Activated naive CD8-positive, alpha-beta T cell treated with anti-CD3 and anti-CD28 coated beads, Interleukin-2, amount 10 ng/mL, durations not matched to agents 7 days and 5 days (primary cell): ENCODE results near the gene NOL6. TPM values are rescaled to one million over a fixed set of nuclear protein-coding genes. Genes with fewer than 3 reads are reported as not detected.
"Not testable (repeated sequence)": the region's sequence is repeated elsewhere in the genome, so short reads cannot be mapped to it uniquely, and the experiment has no call there.

ENCODE experiments used
- ATAC-seq: fragments of 150-1000 bp; cut with Tn5 transposase; one replicate; pipeline ENCODE4 v1.10.0; 2021; ENCODE audit warnings: low read depth, moderate library complexity
- POLR2A ChIA-PET: fragments of 350-600 bp; sonication (Branson Sonifier 250); formaldehyde crosslinking; loops from one replicate; lab custom pipeline; 2021; ENCODE audit warnings: antibody characterized with exemption; lab: Charles Lee
- DNase-seq: peaks from one replicate; pipeline ENCODE4 v3.0.0; 2021
- H3K27ac Mint-ChIP-seq: one replicate; pipeline ENCODE4 v1.8.0; 2022; ENCODE audit warnings: mild to moderate bottlenecking, mixed read lengths
- H3K27me3 Mint-ChIP-seq: one replicate; pipeline ENCODE4 v1.8.0; 2022; ENCODE audit warnings: mild to moderate bottlenecking, moderate library complexity, mixed read lengths
- H3K36me3 Mint-ChIP-seq: one replicate; pipeline ENCODE4 v1.8.0; 2021; ENCODE audit warnings: mild to moderate bottlenecking, mixed read lengths
- H3K4me1 Mint-ChIP-seq: one replicate; pipeline ENCODE4 v1.8.0; 2021; ENCODE audit warnings: mixed read lengths
- H3K4me3 Mint-ChIP-seq: one replicate; pipeline ENCODE4 v1.8.0; 2022; ENCODE audit warnings: mild to moderate bottlenecking, moderate library complexity, mixed read lengths
- H3K9me3 Mint-ChIP-seq: one replicate; pipeline ENCODE4 v1.8.0; 2021; ENCODE audit warnings: mixed read lengths
- total RNA-seq, 2 experiments: library from RNA; stranded (reverse); gene quantifications; one replicate each; pipeline ENCODE4 v1.2.3, GENCODE V29; 2021

NOL6 gene
- total RNA-seq, 2 experiments from 2014 or later = 30.1 to 33.2 TPM

DNA sequence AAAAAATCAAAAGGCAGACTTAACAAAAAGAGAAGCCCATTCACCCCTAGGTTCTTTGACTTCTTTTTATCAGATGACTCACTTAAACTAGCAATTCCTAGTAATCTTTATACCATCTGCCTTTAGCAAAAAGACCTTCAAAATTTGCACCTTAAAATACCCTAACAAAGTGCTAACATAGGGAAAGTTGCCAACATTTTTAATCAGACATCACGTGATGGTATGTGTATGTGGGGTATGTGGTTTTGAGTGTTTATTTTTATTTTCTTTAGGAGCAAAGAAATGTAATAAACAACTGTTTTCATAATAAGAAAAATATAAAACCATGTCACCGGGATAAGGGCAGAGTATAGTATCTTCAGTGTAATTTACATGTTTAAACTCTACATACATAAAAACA lies 20.1 kb upstream of the NOL6 start:
- H3K9me3 Mint-ChIP-seq, H3K27me3 Mint-ChIP-seq, POLR2A ChIA-PET, H3K27ac Mint-ChIP-seq, H3K4me1 Mint-ChIP-seq, DNase-seq, ATAC-seq, H3K36me3 Mint-ChIP-seq, H3K4me3 Mint-ChIP-seq: not testable (repeated sequence)

DNA sequence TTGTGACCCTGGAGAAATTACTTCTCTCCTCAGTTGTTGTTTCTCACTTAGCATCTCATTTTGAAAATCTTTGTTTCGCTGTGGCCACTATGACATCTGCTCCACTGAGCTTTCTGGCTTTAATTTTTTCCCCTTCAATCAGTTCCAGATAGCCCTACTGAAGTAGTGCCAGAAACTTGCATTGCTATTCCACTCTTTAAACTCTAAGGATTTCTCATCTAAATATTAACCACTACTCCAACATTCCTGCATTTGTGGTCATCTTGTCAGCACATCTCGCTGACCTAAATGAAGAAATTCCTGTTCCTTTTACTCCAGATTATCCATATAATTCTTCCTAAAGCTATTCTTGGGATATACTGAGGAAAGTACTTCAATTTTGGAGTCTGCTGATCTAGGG lies 15.3 kb upstream of the NOL6 start:
- Mint-ChIP-seq H3K4me3 (no peak overlapping the region), H3K27ac (no peak overlapping the region), H3K4me1 (no peaks in the 10 kb centered on the region), H3K9me3 (no peaks in the 10 kb centered on the region), H3K27me3 (no peaks in the 10 kb centered on the region), H3K36me3 (no peaks in the 10 kb centered on the region)
- ATAC-seq = no peak
- POLR2A ChIA-PET = no interaction called here
- no peak for DNase-seq

DNA sequence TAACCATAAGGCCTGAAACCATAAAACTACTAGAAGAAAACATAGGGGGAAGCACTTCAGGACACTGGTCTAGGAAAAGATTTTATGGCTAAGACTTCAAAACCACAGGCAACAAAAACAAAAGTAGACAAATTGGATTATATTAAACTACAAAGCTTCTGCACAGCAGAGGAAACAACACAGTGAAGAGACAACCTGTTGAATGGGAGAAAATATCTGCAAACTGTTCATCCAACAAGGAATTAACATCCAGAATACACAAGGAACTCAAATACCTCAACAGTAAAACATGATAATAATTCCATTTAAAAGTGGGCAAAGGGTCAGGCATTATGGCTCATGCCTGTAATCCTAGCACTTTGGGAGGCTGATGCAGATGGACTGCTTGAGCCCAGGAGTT lies 11.6 kb upstream of the NOL6 start:
- H3K27ac Mint-ChIP-seq, H3K9me3 Mint-ChIP-seq, POLR2A ChIA-PET, H3K36me3 Mint-ChIP-seq, H3K4me1 Mint-ChIP-seq, DNase-seq, H3K27me3 Mint-ChIP-seq, ATAC-seq, H3K4me3 Mint-ChIP-seq: not testable (repeated sequence)

DNA sequence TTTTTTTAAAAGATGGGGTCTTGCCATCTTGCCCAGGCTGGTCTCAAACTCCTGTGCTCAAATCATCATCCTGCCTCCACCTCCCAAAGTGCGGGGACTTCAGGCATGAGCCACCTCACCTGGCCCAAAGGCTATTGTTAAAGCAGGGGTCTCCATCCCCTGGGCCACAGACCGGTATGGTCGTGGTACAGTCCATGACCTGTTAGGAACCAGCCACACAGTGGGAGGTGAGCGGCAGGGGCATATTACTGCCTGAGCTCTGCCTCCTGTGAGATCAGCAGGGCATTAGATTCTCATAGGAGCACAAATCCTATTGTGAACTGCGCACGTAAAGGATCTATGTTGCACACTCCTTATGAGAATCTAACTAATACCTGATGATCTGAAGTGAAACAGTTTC lies 7.3 kb upstream of the NOL6 start:
- Mint-ChIP-seq H3K27me3 (no peaks in the 10 kb centered on the region), H3K9me3 (no peaks in the 10 kb centered on the region), H3K27ac (no peak overlapping the region), H3K4me3 (no peak overlapping the region), H3K4me1 (no peaks in the 10 kb centered on the region), H3K36me3 (no peaks in the 10 kb centered on the region)
- no peak for ATAC-seq
- POLR2A ChIA-PET = no interaction called here
- no peak for DNase-seq

DNA sequence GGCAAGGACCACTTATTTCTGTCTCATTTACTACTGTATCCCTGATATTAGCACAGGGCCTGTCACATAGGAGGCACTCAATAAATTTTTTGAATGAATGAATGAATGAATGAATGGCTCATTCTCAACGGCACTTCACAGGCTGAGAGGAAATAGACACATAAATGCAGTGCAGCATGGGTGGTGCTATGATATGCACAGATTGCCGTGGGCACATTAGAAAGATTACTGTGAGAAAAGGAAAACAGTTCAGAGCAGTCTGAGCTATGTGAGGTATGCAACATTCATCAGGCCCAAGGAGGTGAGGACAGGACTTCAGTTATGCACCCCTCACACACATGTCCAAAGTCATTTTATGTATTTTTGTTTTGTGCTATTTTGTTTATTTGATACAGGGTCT lies 6.4 kb upstream of the NOL6 start:
- H3K4me1 Mint-ChIP-seq = no peaks in the 10 kb centered on the region
- POLR2A ChIA-PET = no interaction called here
- no peaks in the 10 kb centered on the region for H3K27me3 Mint-ChIP-seq

DNA sequence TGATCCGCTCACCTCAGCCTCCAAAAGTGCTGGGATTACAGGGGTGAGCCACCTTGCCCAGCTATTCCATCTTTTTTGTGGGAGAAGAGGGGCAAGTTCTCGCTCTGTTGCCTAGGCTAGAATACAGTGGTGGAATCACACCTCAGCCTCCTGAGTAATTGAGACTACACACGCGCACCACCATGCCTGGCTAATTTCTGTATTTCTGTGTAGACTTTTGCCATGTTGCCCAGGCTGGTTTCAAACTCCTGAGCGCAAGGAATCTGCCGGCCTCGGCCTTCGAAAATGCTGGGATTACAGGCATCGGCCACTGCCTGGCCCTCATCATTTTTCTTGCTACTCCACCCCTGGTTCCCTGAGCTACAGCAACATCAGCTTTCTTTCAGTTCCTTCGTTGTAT lies 2.8 kb upstream of the NOL6 start:
- POLR2A ChIA-PET = interaction anchor here (0.6 kb wide), 1 partner anchor 246 kb away, joined by 3 read pairs; no protein-coding TSS in a partner anchor
- Mint-ChIP-seq H3K9me3 (no peaks in the 10 kb centered on the region), H3K4me1 (peaks cover 15% of the 10 kb centered on the region), H3K4me3 (no peak overlapping the region), H3K36me3 (peaks cover 1% of the 10 kb centered on the region), H3K27ac (no peak overlapping the region), H3K27me3 (no peaks in the 10 kb centered on the region)
- ATAC-seq (no peak), DNase-seq (no peak)

More for the DNA sequence above, 6.4 kb upstream of the NOL6 start:
- Mint-ChIP-seq H3K27ac (no peak overlapping the region), H3K36me3 (no peaks in the 10 kb centered on the region), H3K4me3 (no peak overlapping the region), H3K9me3 (no peaks in the 10 kb centered on the region)
- ATAC-seq = no peak
- DNase-seq = no peak

DNA sequence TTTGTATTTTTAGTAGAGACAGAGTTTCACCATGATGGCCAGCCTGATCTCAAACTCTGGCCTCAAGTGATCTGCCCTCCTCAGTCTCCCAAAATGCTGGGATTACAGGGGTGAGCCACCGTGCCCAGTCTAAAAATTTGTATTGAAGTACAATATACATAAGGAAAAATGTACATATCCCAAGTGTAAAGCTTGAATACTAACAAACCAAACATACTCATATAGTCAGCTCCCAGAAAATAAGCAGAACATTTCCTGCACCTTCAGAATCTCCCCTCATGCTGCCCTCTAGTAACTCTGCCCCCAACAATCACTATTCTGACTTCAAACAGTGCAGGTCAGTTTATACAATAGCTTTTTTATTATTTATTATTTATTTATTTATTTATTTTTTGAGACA lies 1.6 kb upstream of the NOL6 start:
- H3K27me3 Mint-ChIP-seq = no peaks in the 10 kb centered on the region
- ATAC-seq = no peak
- H3K36me3 Mint-ChIP-seq = peaks cover 5% of the 10 kb centered on the region
- H3K4me1 Mint-ChIP-seq = peaks cover 19% of the 10 kb centered on the region
- POLR2A ChIA-PET = interaction anchor here (1.0 kb wide), 1 partner anchor 185 kb away, joined by 3 read pairs; the partner anchor contains the start of gene NFX1
- H3K27ac Mint-ChIP-seq = no peak overlapping the region
- no peak for DNase-seq
- H3K9me3 Mint-ChIP-seq = no peaks in the 10 kb centered on the region
- no peak overlapping the region for H3K4me3 Mint-ChIP-seq

DNA sequence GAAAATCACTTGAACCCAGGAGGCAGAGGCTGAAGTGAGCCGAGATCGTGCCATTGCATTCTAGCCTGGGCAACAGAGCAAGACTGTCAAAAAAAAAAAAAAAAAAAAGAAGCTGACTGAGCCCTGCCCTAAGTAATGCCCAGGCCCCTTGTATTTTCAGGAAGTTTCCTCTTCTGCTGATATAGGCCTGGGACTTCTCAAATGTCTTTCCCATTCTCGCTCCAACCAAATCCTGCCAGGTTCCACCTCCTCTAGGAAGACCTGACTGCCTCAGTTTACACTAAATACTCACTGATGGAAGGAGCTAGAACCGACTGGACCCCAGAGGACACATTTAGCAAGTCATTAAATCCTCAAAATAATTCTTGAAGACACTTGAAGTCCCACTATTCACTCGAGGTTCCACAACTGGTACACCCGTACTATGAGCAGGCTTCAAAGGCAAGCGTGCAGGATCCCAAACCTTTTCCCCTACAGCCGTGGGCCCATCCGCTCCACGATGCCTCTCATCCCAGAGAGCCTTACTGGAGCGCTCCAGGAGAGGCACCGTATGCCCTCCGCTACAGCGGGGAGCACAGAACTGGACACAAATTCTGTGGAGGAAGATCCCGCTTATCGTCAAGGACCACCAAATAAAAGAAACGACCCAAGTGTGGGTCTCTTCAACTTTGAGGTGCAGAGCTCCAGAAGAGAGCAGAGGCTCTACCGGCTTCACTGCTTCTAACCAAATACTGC lies 676 bp downstream of the NOL6 start:
- POLR2A ChIA-PET = interaction anchor here (0.6 to 2.5 kb wide), 13 partner anchors 14 to 576 kb away, joined by 3 to 15 read pairs (median 4); partner anchors contain the start of genes BAG1, DNAJA1, NFX1 and UBAP2
- Mint-ChIP-seq H3K36me3 (peaks cover 8% of the 10 kb centered on the region), H3K9me3 (no peaks in the 10 kb centered on the region), H3K27ac (peak overlapping the region; percentile 93), H3K4me1 (peaks cover 19% of the 10 kb centered on the region), H3K4me3 (peak overlapping the region; percentile 96), H3K27me3 (no peaks in the 10 kb centered on the region)
- ATAC-seq (no peak), DNase-seq (no peak)

DNA sequence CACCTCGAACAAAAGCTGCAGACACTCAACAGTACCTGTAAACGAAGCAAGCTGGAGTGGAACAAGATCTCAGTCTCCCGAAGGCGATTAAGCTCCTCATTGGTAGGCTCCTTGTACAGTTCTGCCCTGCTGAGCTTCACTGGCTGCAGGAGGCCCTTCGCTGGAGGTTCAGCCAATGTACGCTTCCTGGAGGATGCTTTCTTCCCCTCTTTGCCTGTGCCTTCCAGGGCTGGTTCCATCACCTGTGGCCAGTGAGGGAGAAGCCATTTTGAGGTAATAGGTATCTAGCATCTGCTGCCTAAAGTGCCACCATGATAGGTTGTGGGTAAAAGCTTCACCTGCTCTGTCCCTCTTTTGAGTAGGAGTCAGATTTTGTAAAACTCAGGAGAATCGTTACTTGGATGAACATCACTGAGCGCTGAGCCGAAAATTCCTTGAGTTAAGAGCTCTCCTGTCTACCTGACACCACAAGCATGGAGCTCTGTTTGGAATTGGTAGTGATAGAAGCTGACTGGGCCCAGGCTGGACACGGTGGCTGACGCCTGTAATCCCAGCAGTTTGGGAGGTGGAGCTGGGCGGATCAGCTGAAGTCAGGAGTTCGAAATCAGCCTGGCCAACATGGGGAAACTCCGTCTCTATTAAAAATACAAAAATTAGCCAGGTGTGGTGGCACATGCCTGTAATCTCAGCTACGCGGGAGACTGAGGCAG lies 1.4 kb downstream of the NOL6 start:
- ATAC-seq = no peak
- no peaks in the 10 kb centered on the region for H3K27me3 Mint-ChIP-seq
- H3K36me3 Mint-ChIP-seq = peaks cover 8% of the 10 kb centered on the region
- peaks cover 19% of the 10 kb centered on the region for H3K4me1 Mint-ChIP-seq
- no peaks in the 10 kb centered on the region for H3K9me3 Mint-ChIP-seq
- POLR2A ChIA-PET = interaction anchor here (0.6 to 2.5 kb wide), 3 partner anchors 13 to 18 kb away, joined by 3 to 9 read pairs (median 3); no protein-coding TSS in a partner anchor
- peak overlapping the region; percentile 96 for H3K4me3 Mint-ChIP-seq
- peak overlapping the region; percentile 33 for H3K27ac Mint-ChIP-seq
- DNase-seq = no peak

DNA sequence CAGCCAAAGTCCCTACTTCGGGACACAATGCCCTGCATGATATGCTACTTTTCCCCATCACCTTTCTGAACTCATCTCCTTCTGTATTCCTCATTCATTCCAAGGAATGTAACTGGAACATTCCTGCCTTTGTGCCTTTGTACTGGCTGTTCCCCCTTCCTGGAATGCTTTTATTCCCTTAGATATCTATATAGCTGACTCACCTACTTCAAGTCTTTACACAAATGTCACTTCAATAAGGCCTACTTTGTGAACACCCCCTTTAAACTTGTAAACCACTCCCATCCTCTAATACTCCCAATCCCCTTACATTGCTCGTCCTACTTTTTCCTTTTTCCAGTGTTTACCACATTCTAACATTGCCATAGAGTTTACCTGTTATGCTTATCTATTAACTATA lies 2.4 kb downstream of the NOL6 start:
- Mint-ChIP-seq H3K27ac (no peak overlapping the region), H3K36me3 (peaks cover 8% of the 10 kb centered on the region), H3K4me1 (peaks cover 19% of the 10 kb centered on the region), H3K4me3 (no peak overlapping the region), H3K9me3 (no peaks in the 10 kb centered on the region), H3K27me3 (no peaks in the 10 kb centered on the region)
- POLR2A ChIA-PET = no interaction called here
- ATAC-seq (no peak), DNase-seq (no peak)

DNA sequence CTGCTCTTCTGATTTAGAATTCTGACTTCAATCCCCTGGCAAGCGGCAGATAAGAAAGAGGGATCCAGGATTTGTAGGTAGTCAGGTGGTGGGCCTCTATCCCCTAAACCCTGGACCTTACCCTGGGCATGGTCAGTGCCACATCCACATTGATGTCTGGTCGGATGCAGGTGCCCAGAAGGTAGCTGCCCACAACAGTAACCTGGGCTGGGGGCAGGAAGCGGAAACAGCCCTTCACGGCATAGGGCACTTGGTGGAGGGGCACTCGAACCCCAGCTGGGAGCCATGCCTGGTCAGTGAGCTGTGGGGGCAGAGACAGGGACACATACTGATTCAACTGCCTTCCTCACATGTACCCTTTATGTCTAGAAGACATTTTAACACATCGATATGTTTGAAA lies 3.8 kb downstream of the NOL6 start:
- Mint-ChIP-seq H3K27me3 (no peaks in the 10 kb centered on the region), H3K27ac (no peak overlapping the region), H3K4me3 (no peak overlapping the region), H3K4me1 (peaks cover 19% of the 10 kb centered on the region), H3K36me3 (peaks cover 8% of the 10 kb centered on the region), H3K9me3 (no peaks in the 10 kb centered on the region)
- POLR2A ChIA-PET = interaction anchor here (0.7 kb wide), 1 partner anchor 142 kb away, joined by 3 read pairs; no protein-coding TSS in a partner anchor
- DNase-seq = no peak
- ATAC-seq = no peak

DNA sequence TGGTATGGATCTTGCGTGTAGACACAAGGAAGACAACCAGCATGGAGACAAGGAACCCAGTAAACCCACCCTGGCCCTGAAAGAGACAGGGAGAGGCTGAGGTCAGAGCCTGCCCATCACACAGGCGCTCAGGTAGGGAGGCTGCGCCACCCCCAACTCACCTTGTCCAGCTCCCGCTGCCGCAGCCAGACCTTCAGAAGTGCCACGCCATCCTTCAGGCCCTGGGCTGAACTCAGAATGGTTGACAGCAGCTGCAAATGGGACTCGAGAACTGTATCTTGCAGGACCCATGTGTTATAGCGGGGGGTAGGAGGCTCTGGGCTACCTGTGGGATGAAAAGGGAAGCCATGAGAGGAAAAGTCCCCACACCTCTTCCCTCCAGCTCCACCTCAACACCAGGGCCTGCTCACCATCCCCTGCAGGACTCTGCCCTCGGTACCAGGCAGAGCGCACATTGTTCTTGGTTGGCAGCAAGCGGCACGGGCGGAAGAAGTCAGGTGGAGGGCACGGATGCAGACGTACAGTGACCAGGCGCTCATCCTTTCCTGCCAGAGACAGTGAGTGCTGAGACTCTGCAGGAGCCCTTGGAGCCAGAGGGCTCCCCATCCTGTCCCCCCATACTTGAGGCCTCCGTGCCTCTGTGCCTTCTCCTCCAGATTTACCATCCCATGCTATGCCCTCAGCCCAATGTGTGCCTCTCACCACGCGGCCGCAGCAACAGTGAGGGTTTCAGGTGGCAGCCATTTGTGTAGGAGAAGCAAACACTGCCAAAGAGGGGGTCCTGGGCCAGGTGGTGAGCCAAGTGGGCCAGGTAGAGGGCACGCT lies 4.7 kb downstream of the NOL6 start:
- H3K9me3 Mint-ChIP-seq = no peaks in the 10 kb centered on the region
- peaks cover 8% of the 10 kb centered on the region for H3K36me3 Mint-ChIP-seq
- ATAC-seq (no peak), DNase-seq (no peak)
- POLR2A ChIA-PET = interaction anchor here (0.7 kb wide), 1 partner anchor 141 kb away, joined by 3 read pairs; no protein-coding TSS in a partner anchor
- H3K27me3 Mint-ChIP-seq = no peaks in the 10 kb centered on the region
- H3K4me1 Mint-ChIP-seq = peaks cover 18% of the 10 kb centered on the region
- H3K27ac Mint-ChIP-seq = no peak overlapping the region
- H3K4me3 Mint-ChIP-seq = no peak overlapping the region

DNA sequence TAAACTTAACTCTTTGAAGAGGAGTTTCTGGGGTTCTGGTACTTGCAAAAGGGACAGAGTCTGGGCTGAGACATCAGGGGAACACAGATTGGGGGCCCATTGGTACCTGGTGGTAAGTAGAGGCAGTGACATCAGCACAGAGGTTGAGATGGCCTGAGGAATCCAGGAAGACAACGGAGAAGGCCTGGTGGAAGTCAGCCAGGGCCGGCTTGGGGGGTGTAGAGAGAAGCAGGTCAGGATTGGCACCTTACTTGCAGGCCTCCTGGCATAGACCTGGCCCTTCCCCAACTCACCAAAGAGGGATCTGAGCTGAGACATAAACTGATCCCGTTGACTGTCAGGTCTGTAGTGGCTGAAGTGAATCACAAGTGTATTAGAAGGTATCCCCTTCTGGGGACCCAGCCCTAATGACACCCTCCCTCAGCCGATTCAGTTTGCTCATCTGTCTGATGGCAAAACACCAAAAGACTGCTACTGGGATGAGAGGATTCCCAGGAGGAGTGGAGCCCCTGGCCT lies 5.5 kb downstream of the NOL6 start:
- H3K36me3 Mint-ChIP-seq = peaks cover 8% of the 10 kb centered on the region
- ATAC-seq (no peak), DNase-seq (no peak)
- peaks cover 17% of the 10 kb centered on the region for H3K4me1 Mint-ChIP-seq
- H3K27me3 Mint-ChIP-seq = no peaks in the 10 kb centered on the region
- POLR2A ChIA-PET = no interaction called here
- no peak overlapping the region for H3K4me3 Mint-ChIP-seq
- H3K27ac Mint-ChIP-seq = no peak overlapping the region
- no peaks in the 10 kb centered on the region for H3K9me3 Mint-ChIP-seq
